IPS DF 6.9 (cell line): ENCODE measurements around the gene STXBP1.
A peak's percentile ranks its signal among the peaks of the same experiment; 100 is the strongest.

Experiments used
- DNase-seq: peaks from one replicate; pipeline ENCODE4 v3.0.0-alpha.2; 2013; ENCODE audit warnings: low read depth, low spot score
- H3K27ac ChIP-seq: one replicate; pipeline ENCODE4 v1.5.1; 2013; ENCODE audit warnings: low read length, control low read depth
- H3K27me3 ChIP-seq: 2 replicates; pipeline ENCODE4 v1.6.1; 2013; ENCODE audit warnings: mild to moderate bottlenecking, low read length; ENCODE audit not compliant: control insufficient read depth, insufficient read depth
- H3K36me3 ChIP-seq: 2 replicates; pipeline ENCODE4 v1.6.1; 2013; ENCODE audit warnings: low read length; ENCODE audit not compliant: control insufficient read depth, insufficient read depth
- H3K4me1 ChIP-seq: 2 replicates; pipeline ENCODE4 v1.6.1; 2013; ENCODE audit warnings: low read length; ENCODE audit not compliant: control insufficient read depth, insufficient read depth
- H3K4me3 ChIP-seq: 2 replicates; pipeline ENCODE4 v1.5.1; 2013; ENCODE audit warnings: mild to moderate bottlenecking, low read length
- H3K9me3 ChIP-seq: 2 replicates; pipeline ENCODE4 v1.6.1; 2013; ENCODE audit warnings: low read length, inconsistent platforms; ENCODE audit not compliant: control insufficient read depth, insufficient read depth
- WGBS: extraction: QIAGEN DNeasy Blood & Tissue Kit; methylation state at CpG from one replicate; pipeline ENCODE4 v1.1.7; 2013; ENCODE audit warnings: mixed read lengths, missing lambda C conversion rate; ENCODE audit not compliant: insufficient read length, insufficient coverage; 5-methylcytosine and 5-hydroxymethylcytosine counted together

The STXBP1 gene

DNA sequence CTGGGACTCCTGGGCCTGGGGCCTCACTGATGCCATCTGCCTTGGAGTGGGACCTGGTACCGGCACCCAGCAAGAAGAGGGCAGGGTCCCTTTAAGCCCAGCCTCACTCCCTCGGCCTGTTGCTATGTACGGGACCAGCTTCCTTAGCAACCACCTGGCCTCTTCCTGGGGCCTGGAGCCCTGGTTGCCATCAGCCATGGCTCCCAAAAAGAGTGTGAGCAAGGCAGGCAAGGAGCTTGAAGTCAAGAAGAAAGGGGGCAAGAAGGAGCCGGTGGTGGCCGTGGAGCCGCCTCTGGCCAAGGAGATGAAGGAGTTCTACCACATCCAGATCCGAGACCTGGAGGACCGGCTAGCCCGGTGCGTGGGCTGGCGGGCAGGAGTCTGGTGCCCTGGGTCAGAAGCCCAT is 94.8 kb downstream of the STXBP1 start, which contains the start of gene CFAP157:
Gene CFAP157 (plus strand): TSS at position 153 of the 406 bp plus-strand sequence. CDS start 44 bp downstream, at position 197.
- no peaks in the 10 kb centered on the region for H3K27me3 ChIP-seq
- H3K9me3 ChIP-seq = no peaks in the 10 kb centered on the region
- no peak within 1 kb of the TSS for H3K4me3 ChIP-seq
- H3K4me1 ChIP-seq = peaks cover 12% of the 10 kb centered on the region
- no peaks in the 10 kb centered on the region; the same call in 1 of the 2 replicates for H3K36me3 ChIP-seq
- DNase-seq = no peak
- no peak within 1 kb of the TSS for H3K27ac ChIP-seq
- WGBS = no CpG with 5 or more reads among the region's 11 CpGs

DNA sequence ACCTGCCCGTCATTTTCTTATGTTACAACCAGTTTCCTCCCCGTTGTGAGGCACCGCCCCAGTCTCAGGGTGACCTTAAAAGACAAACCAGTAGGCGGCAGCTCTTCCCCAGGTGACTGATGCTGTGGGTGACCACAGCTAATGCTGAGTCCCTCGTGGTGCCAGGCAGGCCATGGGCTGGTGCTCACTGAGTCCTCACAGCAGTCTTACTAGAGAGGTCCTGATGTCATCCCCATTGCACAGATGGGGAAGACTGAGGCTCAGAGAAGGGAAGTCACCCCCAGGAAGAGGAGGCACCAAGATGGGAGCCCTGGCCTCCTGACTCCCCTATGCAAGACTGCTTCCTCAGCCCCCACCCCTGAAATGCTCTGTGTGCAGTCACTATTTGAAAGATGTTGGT is 95.7 kb downstream of the STXBP1 start:
- WGBS = no CpG with 5 or more reads among the region's 5 CpGs
- Histone ChIP-seq H3K27ac (no peak overlapping the region), H3K9me3 (no peaks in the 10 kb centered on the region), H3K36me3 (no peaks in the 10 kb centered on the region; the same call in 1 of the 2 replicates), H3K4me3 (no peak overlapping the region), H3K27me3 (no peaks in the 10 kb centered on the region), H3K4me1 (peaks cover 12% of the 10 kb centered on the region)
- DNase-seq = no peak

DNA sequence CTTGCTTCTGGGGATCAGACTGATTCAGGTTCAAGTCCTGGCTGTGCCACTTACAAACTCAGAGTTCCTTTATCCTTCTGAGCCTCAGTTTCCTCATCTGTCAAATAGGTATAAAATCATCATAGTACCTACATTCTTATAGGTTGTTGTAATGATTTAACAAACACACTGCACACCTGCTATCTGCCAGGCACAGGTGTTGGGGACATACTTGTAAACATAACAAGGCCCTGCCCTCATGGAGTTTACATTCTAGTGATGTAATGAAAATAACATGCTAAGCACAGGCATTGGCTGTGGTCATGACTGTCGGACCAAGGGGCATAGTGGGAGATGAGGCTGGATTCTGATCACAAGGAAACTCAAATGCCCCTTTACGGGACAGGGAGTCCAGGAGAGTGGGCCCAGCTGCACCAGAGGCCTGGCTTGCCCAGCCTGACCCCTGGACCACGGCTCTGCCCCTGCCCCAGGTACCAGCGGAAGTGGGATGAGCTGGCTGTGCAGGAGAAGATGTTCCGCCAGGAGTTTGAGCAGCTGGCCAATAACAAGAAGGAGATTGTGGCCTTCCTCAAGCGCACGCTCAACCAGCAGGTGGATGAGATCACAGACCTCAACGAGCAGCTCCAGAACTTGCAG is 97.0 kb downstream of the STXBP1 start:
- no peak overlapping the region for H3K27ac ChIP-seq
- no peaks in the 10 kb centered on the region; the same call in 1 of the 2 replicates for H3K36me3 ChIP-seq
- no peak overlapping the region for H3K4me3 ChIP-seq
- WGBS = no CpG with 5 or more reads among the region's 8 CpGs
- H3K9me3 ChIP-seq = no peaks in the 10 kb centered on the region
- peaks cover 12% of the 10 kb centered on the region for H3K4me1 ChIP-seq
- DNase-seq = no peak
- H3K27me3 ChIP-seq = no peaks in the 10 kb centered on the region

DNA sequence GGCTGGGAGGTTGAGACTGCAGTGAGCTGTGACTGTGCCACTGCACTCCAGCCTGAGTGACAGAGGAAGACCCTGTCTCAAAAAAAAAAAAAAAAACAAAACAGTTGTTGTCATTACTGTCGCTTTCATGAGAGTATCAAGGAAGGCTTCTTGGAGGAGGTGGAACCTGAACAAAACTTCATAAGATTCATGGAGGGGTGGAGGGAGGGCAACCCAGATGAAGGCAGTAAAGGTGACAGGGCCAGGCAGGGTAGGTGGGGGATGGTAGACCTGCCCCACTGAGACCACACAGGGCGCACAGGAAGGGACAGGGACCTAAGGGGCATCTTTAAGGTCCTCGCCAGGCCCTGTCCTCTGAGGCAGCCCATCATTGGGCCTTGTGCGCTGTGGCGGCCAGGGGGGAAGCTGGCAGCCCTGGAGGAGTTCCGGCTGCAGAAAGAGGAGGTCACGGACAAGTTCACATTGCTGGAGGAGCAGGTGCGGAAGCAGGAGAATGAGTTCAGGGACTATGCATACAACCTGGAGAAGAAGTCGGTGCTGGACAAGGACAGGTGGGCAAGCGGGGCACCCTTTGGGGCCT is 98.2 kb downstream of the STXBP1 start:
- Histone ChIP-seq H3K4me3 (no peak overlapping the region), H3K4me1 (peaks cover 13% of the 10 kb centered on the region), H3K27me3 (no peaks in the 10 kb centered on the region), H3K36me3 (no peaks in the 10 kb centered on the region; the same call in 1 of the 2 replicates), H3K27ac (no peak overlapping the region), H3K9me3 (no peaks in the 10 kb centered on the region)
- no CpG with 5 or more reads among the region's 10 CpGs for WGBS
- no peak for DNase-seq

DNA sequence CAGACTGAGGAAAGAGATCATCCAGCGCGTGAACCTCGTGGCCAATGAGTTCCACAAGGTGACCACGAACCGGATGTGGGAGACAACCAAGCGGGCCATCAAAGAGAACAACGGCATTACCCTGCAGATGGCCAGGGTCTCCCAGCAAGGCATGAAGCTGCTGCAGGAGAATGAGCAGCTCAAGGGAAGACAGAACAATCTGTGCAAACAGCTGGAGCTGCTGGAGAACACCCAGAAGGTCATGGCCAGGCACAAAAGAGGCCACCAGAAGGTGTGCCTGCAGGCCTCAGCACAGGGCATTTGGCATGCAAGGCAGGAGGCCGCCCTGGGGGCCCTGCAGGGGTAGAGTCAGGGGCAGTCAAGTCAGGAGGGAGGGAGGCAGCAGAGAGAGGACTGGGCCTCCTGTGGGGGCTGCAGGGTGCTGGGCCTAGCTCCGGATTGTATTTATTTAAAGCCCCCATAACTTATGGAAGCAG is 99.2 kb downstream of the STXBP1 start:
- no peak overlapping the region for H3K27ac ChIP-seq
- DNase-seq = no peak
- no peaks in the 10 kb centered on the region; the same call in 1 of the 2 replicates for H3K36me3 ChIP-seq
- no peaks in the 10 kb centered on the region for H3K27me3 ChIP-seq
- H3K9me3 ChIP-seq = no peaks in the 10 kb centered on the region
- no peak overlapping the region for H3K4me3 ChIP-seq
- H3K4me1 ChIP-seq = peaks cover 9% of the 10 kb centered on the region; the same call in 1 of the 2 replicates
- no CpG with 5 or more reads among the region's 9 CpGs for WGBS

DNA sequence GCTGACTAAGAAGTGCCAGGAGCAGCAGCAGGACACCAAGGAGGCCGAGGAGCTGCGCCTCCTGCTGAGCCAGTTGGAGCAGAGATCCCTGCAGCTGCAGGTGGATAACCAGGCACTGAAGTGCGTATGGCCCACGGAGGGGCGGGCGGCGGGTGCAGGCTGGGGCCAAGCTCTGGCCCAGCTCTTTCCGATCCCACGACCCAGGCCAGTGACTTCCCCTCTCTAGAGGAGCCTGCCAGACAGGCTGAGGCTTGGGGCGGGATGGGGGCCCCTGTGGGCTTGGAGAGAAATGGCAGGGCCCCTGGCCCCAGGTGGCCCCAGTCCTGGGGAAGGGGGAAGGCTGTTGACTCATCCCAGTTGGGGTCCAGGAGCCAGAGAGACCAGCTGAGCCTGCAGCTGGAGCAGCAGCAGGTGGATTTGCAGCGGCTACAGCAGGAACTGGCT is 99.8 kb downstream of the STXBP1 start:
- H3K36me3 ChIP-seq = no peaks in the 10 kb centered on the region
- no peaks in the 10 kb centered on the region for H3K27me3 ChIP-seq

DNA sequence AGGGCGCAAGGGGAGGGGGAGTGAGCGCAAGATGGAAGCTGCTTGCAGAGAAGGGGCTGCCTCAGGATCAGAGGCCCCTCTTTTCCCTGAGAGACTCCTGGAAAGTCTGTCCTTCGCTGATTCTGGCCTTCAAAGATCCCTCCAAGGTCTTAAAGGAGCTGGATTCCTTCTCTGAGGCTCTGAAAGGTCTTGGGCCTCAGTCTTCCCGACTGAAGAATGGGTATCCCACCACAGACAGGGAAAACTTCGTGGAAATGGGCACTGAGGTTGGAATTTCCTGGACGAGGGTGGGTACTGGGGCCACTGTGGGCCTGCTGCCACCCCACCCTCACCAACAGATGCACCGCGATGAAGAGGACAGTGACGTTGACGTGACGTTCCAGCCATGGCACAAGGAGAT is 100.3 kb downstream of the STXBP1 start:
- no peaks in the 10 kb centered on the region for H3K27me3 ChIP-seq
- no peak overlapping the region for H3K4me3 ChIP-seq
- H3K9me3 ChIP-seq = no peaks in the 10 kb centered on the region
- DNase-seq = no peak
- no peaks in the 10 kb centered on the region for H3K36me3 ChIP-seq
- no CpG with 5 or more reads among the region's 11 CpGs for WGBS
- no peak overlapping the region for H3K27ac ChIP-seq
- H3K4me1 ChIP-seq = 0 out of 2 replicates have a peak, but pooled peaks cover 4% of the 10 kb centered on the region

More for the DNA sequence above, 99.8 kb downstream of the STXBP1 start:
- WGBS = no CpG with 5 or more reads among the region's 11 CpGs
- Histone ChIP-seq H3K9me3 (no peaks in the 10 kb centered on the region), H3K4me1 (0 out of 2 replicates have a peak, but pooled peaks cover 5% of the 10 kb centered on the region), H3K4me3 (no peak overlapping the region), H3K27ac (no peak overlapping the region)
- no peak for DNase-seq

DNA sequence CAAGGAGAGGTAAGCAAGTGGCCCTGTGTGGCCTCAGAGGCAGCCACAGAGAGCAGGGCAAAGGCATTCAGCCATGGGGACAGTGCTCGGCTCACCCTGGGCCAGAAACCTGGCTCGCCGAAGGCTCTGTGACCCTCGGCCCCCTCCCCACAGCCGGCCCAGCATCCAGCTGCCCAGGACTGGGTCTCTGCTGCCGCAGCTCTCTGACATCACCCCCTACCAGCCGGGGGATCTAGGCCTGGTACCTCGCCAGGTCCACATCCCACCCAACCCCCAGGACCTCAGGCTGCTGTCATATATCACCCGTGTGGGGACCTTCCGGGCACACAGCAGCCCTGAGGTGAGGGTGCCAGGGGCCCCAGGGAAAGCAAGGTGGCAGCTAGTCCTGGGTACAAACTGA is 100.8 kb downstream of the STXBP1 start:
- no peak overlapping the region for H3K4me3 ChIP-seq
- no peak overlapping the region for H3K27ac ChIP-seq
- H3K9me3 ChIP-seq = no peaks in the 10 kb centered on the region
- DNase-seq = no peak
- H3K36me3 ChIP-seq = no peaks in the 10 kb centered on the region
- H3K27me3 ChIP-seq = no peaks in the 10 kb centered on the region
- WGBS = no CpG with 5 or more reads among the region's 10 CpGs
- H3K4me1 ChIP-seq = 0 out of 2 replicates have a peak, but pooled peaks cover 4% of the 10 kb centered on the region

DNA sequence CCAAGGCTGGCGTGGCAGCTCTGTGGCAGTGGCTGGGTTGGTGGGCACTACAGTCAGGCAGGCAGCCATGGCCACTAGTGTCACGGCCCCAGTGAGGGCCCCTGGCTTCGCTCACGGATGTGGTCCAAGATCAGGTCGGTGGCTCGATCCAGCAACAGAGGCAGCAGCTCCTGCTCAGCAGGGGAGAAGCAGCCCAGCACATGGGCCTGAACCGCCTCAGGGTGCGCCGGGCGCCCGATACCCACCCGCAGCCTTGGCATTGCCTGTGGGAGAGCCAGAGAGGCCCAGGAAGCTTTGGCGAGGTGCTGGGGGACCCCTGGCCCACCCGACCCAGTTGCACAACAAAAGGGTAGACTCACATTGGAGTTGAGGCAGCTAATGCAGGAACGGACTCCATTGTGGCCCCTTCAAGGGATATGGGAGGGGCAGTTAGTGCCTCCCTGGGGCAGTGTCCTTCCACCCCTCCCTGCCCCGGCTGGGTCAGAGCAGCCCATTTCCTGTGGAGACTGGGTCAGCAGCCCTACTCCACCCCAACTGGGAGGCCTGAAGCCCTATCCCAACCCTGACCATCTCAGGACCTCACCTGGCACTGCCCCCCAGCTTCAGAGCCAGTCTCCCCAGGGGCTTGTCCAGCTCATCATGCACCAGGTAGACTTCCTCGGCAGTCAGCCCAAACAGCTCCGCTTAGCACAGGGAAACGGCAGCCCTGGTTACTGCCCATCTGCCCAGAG is 102.1 kb downstream of the STXBP1 start:
- Histone ChIP-seq H3K27me3 (no peaks in the 10 kb centered on the region), H3K36me3 (no peaks in the 10 kb centered on the region), H3K4me3 (peak overlapping the region; percentile 6; the same call in 1 of the 2 replicates), H3K27ac (no peak overlapping the region), H3K4me1 (0 out of 2 replicates have a peak, but pooled peaks cover 4% of the 10 kb centered on the region), H3K9me3 (no peaks in the 10 kb centered on the region)
- WGBS = no CpG with 5 or more reads among the region's 19 CpGs
- DNase-seq = no peak

DNA sequence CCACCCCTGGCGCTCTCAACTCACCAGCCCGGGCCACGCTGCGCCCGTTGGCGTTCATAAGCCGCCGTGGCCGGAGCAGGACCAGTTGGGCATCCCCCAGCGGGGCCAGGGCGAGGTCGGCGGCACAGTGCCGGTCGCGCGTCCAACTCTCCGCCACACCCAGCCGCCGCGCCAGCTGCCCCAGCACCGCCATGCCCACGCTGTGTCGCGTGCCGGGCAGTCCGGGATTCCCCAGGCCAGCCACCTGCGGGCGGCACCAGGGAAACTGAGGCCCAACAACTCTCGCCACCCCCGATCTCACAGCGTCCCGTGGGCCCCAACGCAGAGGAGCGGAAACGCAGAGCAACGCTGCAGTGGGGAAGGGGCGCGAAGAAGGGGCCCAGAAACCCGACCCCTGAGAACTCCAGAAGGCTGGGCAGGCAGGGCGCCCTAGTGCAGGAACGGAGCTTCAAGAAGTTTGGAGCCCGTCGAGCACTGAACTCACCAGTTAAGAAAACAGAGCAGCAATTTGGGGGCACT is 102.9 kb downstream of the STXBP1 start:
- Histone ChIP-seq H3K9me3 (no peaks in the 10 kb centered on the region), H3K27ac (no peak overlapping the region), H3K27me3 (no peaks in the 10 kb centered on the region), H3K36me3 (no peaks in the 10 kb centered on the region), H3K4me3 (peak overlapping the region; percentile 61; the same call in 1 of the 2 replicates), H3K4me1 (0 out of 2 replicates have a peak, but pooled peaks cover 4% of the 10 kb centered on the region)
- no peak for DNase-seq
- WGBS = no CpG with 5 or more reads among the region's 44 CpGs
